IMR-90 (cell line): ENCODE results near the gene KRT76. TPM values are rescaled to one million over a fixed set of nuclear protein-coding genes. Genes with fewer than 3 reads are reported as not detected.

Source experiments
- ATAC-seq: fragments of 200-7000 bp; cut with Tn5 transposase; 2 replicates; pipeline ENCODE4 v1.9.1; 2020; ENCODE audit warnings: low read depth, mild to moderate bottlenecking, moderate library complexity
- BruUV-seq: library from RNA; stranded (reverse); fragments of 400-500 nt; replicated peaks from 2 replicates; lab custom pipeline; 2021; lab: Mats Ljungman, UMichigan
- CTCF ChIA-PET: fragments of 300-600 bp; formaldehyde crosslinking; extraction: SDS; loops from one replicate; lab custom pipeline; 2021; ENCODE audit warnings: antibody characterized with exemption; lab: Yijun Ruan, JAX
- POLR2A ChIA-PET: fragments of 300-600 bp; sonication (Branson Sonifier 250); formaldehyde crosslinking; loops from one replicate; lab custom pipeline; 2022; ENCODE audit warnings: antibody characterized with exemption; ENCODE audit not compliant: unreplicated experiment; lab: Charles Lee
- DNase-seq: peaks from one replicate; pipeline ENCODE4 v3.0.0; 2013
- H2AFZ ChIP-seq: replicated peaks from 2 replicates; pipeline ENCODE3; 2013; ENCODE audit warnings: low read length, mild to moderate bottlenecking; ENCODE audit not compliant: poor library complexity
- H2AK5ac ChIP-seq: 2 replicates; pipeline ENCODE4 v1.6.1; 2013; ENCODE audit warnings: low read depth, low read length, inconsistent platforms
- H2AK9ac ChIP-seq: replicated peaks from 2 replicates; pipeline ENCODE3; 2013; ENCODE audit warnings: mild to moderate bottlenecking, low read depth, low read length, moderate library complexity; ENCODE audit not compliant: poor library complexity
- H2BK120ac ChIP-seq: 2 replicates; pipeline ENCODE4 v1.6.1; 2013; ENCODE audit warnings: low read depth, low read length, inconsistent platforms
- H2BK15ac ChIP-seq: 3 replicates; pipeline ENCODE4 v1.6.1; 2013; ENCODE audit warnings: low read depth, low read length, inconsistent platforms
- H2BK20ac ChIP-seq: 2 replicates; pipeline ENCODE4 v1.6.1; 2013; ENCODE audit warnings: low read depth, mild to moderate bottlenecking, inconsistent platforms, low read length, moderate library complexity
- H2BK5ac ChIP-seq: 2 replicates; pipeline ENCODE4 v1.6.1; 2013; ENCODE audit warnings: mild to moderate bottlenecking, low read depth, low read length, inconsistent platforms; ENCODE audit not compliant: poor library complexity, severe bottlenecking
- H3K14ac ChIP-seq: replicated peaks from 2 replicates; pipeline ENCODE4 v1.6.1; 2013; ENCODE audit warnings: low read depth, low read length, inconsistent platforms
- H3K18ac ChIP-seq: 2 replicates; pipeline ENCODE4 v1.6.1; 2013; ENCODE audit warnings: low read depth, low read length, control low read depth
- H3K23ac ChIP-seq: 2 replicates; pipeline ENCODE4 v1.6.1; 2013; ENCODE audit warnings: low read depth, low read length, inconsistent platforms
- H3K27ac ChIP-seq: 2 replicates; pipeline ENCODE4 v1.5.1; 2013; ENCODE audit warnings: mild to moderate bottlenecking, control low read depth, low read length; ENCODE audit not compliant: insufficient read depth
- H3K27me3 ChIP-seq: 2 replicates; pipeline ENCODE4 v1.6.1; 2013; ENCODE audit warnings: low read length; ENCODE audit not compliant: control insufficient read depth, insufficient read depth
- H3K36me3 ChIP-seq: 2 replicates; pipeline ENCODE4 v1.6.1; 2013; ENCODE audit warnings: low read length, mixed read lengths; ENCODE audit not compliant: control insufficient read depth, insufficient read depth
- H3K4ac ChIP-seq: 2 replicates; pipeline ENCODE4 v1.6.1; 2013; ENCODE audit warnings: low read depth, low read length, inconsistent platforms
- H3K4me1 ChIP-seq: 2 replicates; pipeline ENCODE4 v1.6.1; 2013; ENCODE audit warnings: low read length, mixed read lengths; ENCODE audit not compliant: control insufficient read depth, insufficient read depth
- H3K4me2 ChIP-seq: 2 replicates; pipeline ENCODE4 v1.6.1; 2013; ENCODE audit warnings: low read depth, mild to moderate bottlenecking, control low read depth, low read length, moderate library complexity
- H3K4me3 ChIP-seq: 2 replicates; pipeline ENCODE4 v1.5.1; 2013; ENCODE audit warnings: low read depth, mild to moderate bottlenecking, control low read depth, low read length, moderate library complexity; ENCODE audit not compliant: insufficient read depth
- H3K56ac ChIP-seq: 2 replicates; pipeline ENCODE4 v1.6.1; 2013; ENCODE audit warnings: low read length, inconsistent platforms; ENCODE audit not compliant: insufficient read depth; ENCODE audit errors: extremely low read depth
- H3K79me1 ChIP-seq, 2 experiments: 2 replicates each; pipeline ENCODE4 v1.6.1; 2013; ENCODE audit warnings: low read length in 2 of 2, inconsistent platforms in 1 of 2, low read depth in 1 of 2
- H3K9ac ChIP-seq: 2 replicates; pipeline ENCODE4 v1.6.1; 2013; ENCODE audit warnings: low read depth, low read length, control low read depth
- H3K9me1 ChIP-seq: 2 replicates; pipeline ENCODE4 v1.6.1; 2013; ENCODE audit warnings: low read length, inconsistent platforms; ENCODE audit not compliant: insufficient read depth
- H3K9me3 ChIP-seq: 2 replicates; pipeline ENCODE4 v1.6.1; 2013; ENCODE audit warnings: low read length; ENCODE audit not compliant: control insufficient read depth, insufficient read depth
- H4K20me1 ChIP-seq: 2 replicates; pipeline ENCODE4 v1.6.1; 2013; ENCODE audit warnings: low read length, inconsistent platforms; ENCODE audit not compliant: insufficient read depth
- H4K5ac ChIP-seq: 2 replicates; pipeline ENCODE4 v1.6.1; 2013; ENCODE audit warnings: mild to moderate bottlenecking, low read depth, low read length, control low read depth
- H4K8ac ChIP-seq, 2 experiments: 2 replicates each; pipeline ENCODE4 v1.6.1; 2013; ENCODE audit warnings: low read depth in 2 of 2, low read length in 2 of 2, control low read depth in 1 of 2, inconsistent platforms in 1 of 2
- H4K91ac ChIP-seq: 2 replicates; pipeline ENCODE4 v1.6.1; 2013; ENCODE audit warnings: low read depth, low read length, inconsistent platforms; ENCODE audit not compliant: insufficient read depth
- BHLHE40 ChIP-seq: fragments of 150-350 bp; IDR thresholded peaks from 2 replicates; pipeline ENCODE4 v1.6.1; 2016; ENCODE audit warnings: mild to moderate bottlenecking, low read depth, low read length
- CHD1 ChIP-seq: IDR thresholded peaks from 2 replicates; pipeline ENCODE4 v1.6.1; 2012; ENCODE audit warnings: low read depth, low read length, improper control_type of control experiment
- CTCF ChIP-seq: conservative IDR thresholded peaks from 2 replicates; pipeline ENCODE4 v1.5.1; 2012; ENCODE audit warnings: mild to moderate bottlenecking, low read depth, low read length, improper control_type of control experiment
- FOS ChIP-seq: fragments of 150-350 bp; IDR thresholded peaks from 2 replicates; pipeline ENCODE4 v1.6.1; 2016; ENCODE audit warnings: low read depth, low read length
- MAFK ChIP-seq: IDR thresholded peaks from 2 replicates; pipeline ENCODE4 v1.6.1; 2012; ENCODE audit warnings: low read depth, low read length, improper control_type of control experiment
- MAZ ChIP-seq: IDR thresholded peaks from 2 replicates; pipeline ENCODE4 v1.6.1; 2012; ENCODE audit warnings: low read depth, mild to moderate bottlenecking, low read length, improper control_type of control experiment, moderate library complexity, borderline replicate concordance
- MXI1 ChIP-seq: IDR thresholded peaks from 2 replicates; pipeline ENCODE4 v1.6.1; 2012; ENCODE audit warnings: low read depth, mild to moderate bottlenecking, low read length, moderate library complexity, borderline replicate concordance
- NFE2L2 ChIP-seq: fragments of 150-350 bp; IDR thresholded peaks from 2 replicates; pipeline ENCODE4 v1.6.1; 2016; ENCODE audit warnings: low read depth, mild to moderate bottlenecking, low read length
- RAD21 ChIP-seq: IDR thresholded peaks from 2 replicates; pipeline ENCODE4 v1.6.1; 2012; ENCODE audit warnings: low read length, improper control_type of control experiment
- RCOR1 ChIP-seq: IDR thresholded peaks from 2 replicates; pipeline ENCODE4 v1.6.1; 2012; ENCODE audit warnings: mild to moderate bottlenecking, low read length, improper control_type of control experiment; ENCODE audit not compliant: insufficient replicate concordance
- SMC3 ChIP-seq: fragments of 150-350 bp; IDR thresholded peaks from 2 replicates; pipeline ENCODE4 v1.6.1; 2016; ENCODE audit warnings: low read depth, mild to moderate bottlenecking, antibody characterized with exemption, low read length, moderate library complexity
- WGBS, 2 experiments: methylation state at CpG; one replicate each; pipeline versions ENCODE4 v1.1.5 to v1.1.7; 2013; ENCODE audit warnings: missing lambda C conversion rate in 2 of 2; ENCODE audit not compliant: insufficient read length in 1 of 2; ENCODE audit errors: extremely low coverage in 2 of 2; 5-methylcytosine and 5-hydroxymethylcytosine counted together
- dilution Hi-C: fragments of 300-500 bp; cut with HindIII; formaldehyde crosslinking; loops from one replicate; pipeline ENCODE4 v1.14.3; 2018; ENCODE audit warnings: low sequenced_read_pairs; ENCODE audit not compliant: unreplicated experiment
- in situ Hi-C: fragments of 300-500 bp; cut with MboI; formaldehyde crosslinking; loops from 3 replicates; pipeline ENCODE4 v1.14.3; 2019; ENCODE audit warnings: low sequenced_read_pairs, inconsistent platforms, mixed read lengths
- intact Hi-C: fragments of 100-400 bp; cut with micrococcal nuclease; formaldehyde crosslinking; loops from 2 replicates; pipeline ENCODE4 v1.10.0; 2022
- polyA plus RNA-seq, 3 experiments: library from polyadenylated mRNA; depleted of rRNA; stranded (reverse); fragments of >200 nt; gene quantifications; 2 replicates each; pipeline ENCODE4 v1.2.3, GENCODE V29; 2012; ENCODE audit warnings: low replicate concordance in 1 of 3
- total RNA-seq: library from RNA; depleted of rRNA; stranded (reverse); fragments of >200 nt; gene quantifications from 2 replicates; pipeline ENCODE4 v1.2.3, GENCODE V29; 2012
- TF ChIP-seq, protein P1 (sequence below): fragments of 150-350 bp; IDR thresholded peaks from 2 replicates; pipeline ENCODE4 v1.6.1; 2017; ENCODE audit warnings: mild to moderate bottlenecking, antibody characterized with exemption, low read length, low read depth
- TF ChIP-seq, protein P2 (sequence below): fragments of 150-350 bp; IDR thresholded peaks from 2 replicates; pipeline ENCODE4 v1.6.1; 2016; ENCODE audit warnings: low read depth, mild to moderate bottlenecking, low read length, moderate library complexity, borderline replicate concordance

KRT76 gene
- total and polyA plus RNA-seq, 2 of the 4 experiments (the other 2 are of a cell fraction): not detected

DNA sequence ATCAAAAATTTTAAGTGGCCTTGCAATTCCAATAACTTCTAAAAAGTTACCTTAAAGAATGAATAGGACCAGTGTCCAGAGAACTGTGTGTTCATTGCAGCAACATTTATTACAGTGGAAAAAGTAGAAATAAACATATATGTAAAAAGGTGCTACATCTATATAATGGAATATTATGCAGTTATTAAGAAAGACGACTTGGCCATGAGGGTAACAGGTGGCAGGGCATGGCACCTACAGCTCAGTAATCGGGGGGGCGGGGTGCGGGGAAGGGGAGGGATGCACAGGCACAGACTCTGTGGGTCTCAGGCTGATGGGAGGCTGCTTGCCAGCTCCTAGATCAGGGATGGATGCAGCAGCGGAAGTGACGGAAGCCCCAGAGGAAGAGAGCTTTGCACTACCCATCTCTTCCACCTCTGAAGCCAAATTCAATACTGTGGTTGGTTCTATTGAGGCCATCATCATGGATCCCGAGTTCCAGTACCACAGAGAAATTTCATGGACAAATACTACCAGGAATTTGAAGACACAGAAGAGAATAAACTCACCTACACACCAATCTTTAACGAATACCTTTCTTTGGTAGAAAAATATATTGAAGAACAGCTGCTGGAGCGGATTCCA lies 14.0 kb downstream of the KRT76 start:
- Histone ChIP-seq H2AK5ac (no peak overlapping the region), H3K9me1 (no peaks in the 10 kb centered on the region), H2BK20ac (no peak overlapping the region), H3K14ac (no peak overlapping the region), H3K18ac (no peak overlapping the region), H4K91ac (no peak overlapping the region), H2AFZ (no peak overlapping the region), H3K9me3 (peaks cover 5% of the 10 kb centered on the region; the same call in 1 of the 2 replicates), H4K20me1 (no peaks in the 10 kb centered on the region), H3K4me3 (no peak overlapping the region), H4K5ac (no peak overlapping the region), H3K56ac (no peak overlapping the region), H2BK120ac (no peak overlapping the region), H3K4ac (no peak overlapping the region), H3K36me3 (no peaks in the 10 kb centered on the region), H2AK9ac (no peak overlapping the region), H3K27me3 (peaks cover 4% of the 10 kb centered on the region), H3K4me2 (no peak overlapping the region), H4K8ac (no peak overlapping the region), H3K27ac (no peak overlapping the region), H3K4me1 (no peaks in the 10 kb centered on the region), H2BK5ac (no peak overlapping the region), H3K23ac (no peak overlapping the region), H2BK15ac (no peak overlapping the region), H3K79me1 (no peaks in the 10 kb centered on the region), H3K9ac (no peak overlapping the region)
- dilution Hi-C loops: no loop called here
- DNase-seq (no peak), ATAC-seq (no peak)
- TF ChIP-seq BHLHE40 (no peak), MAZ (no peak), CHD1 (no peak), RAD21 (no peak), MAFK (no peak), CTCF (no peak), RCOR1 (no peak), NFE2L2 (no peak), FOS (no peak), MXI1 (no peak), SMC3 (no peak)
- TF ChIP-seq, protein P1, sequence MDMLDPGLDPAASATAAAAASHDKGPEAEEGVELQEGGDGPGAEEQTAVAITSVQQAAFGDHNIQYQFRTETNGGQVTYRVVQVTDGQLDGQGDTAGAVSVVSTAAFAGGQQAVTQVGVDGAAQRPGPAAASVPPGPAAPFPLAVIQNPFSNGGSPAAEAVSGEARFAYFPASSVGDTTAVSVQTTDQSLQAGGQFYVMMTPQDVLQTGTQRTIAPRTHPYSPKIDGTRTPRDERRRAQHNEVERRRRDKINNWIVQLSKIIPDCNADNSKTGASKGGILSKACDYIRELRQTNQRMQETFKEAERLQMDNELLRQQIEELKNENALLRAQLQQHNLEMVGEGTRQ: no peak
- TF ChIP-seq, protein P2, sequence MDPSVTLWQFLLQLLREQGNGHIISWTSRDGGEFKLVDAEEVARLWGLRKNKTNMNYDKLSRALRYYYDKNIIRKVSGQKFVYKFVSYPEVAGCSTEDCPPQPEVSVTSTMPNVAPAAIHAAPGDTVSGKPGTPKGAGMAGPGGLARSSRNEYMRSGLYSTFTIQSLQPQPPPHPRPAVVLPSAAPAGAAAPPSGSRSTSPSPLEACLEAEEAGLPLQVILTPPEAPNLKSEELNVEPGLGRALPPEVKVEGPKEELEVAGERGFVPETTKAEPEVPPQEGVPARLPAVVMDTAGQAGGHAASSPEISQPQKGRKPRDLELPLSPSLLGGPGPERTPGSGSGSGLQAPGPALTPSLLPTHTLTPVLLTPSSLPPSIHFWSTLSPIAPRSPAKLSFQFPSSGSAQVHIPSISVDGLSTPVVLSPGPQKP: no peak
- no CpG with 5 or more reads among the region's 9 CpGs for WGBS, 2 experiments
- CTCF ChIA-PET: no interaction called here
- BruUV-seq: no TSS peak
- in situ Hi-C loops: no loop called here
- POLR2A ChIA-PET: no interaction called here
- intact Hi-C loops: no loop called here
